ENCODE data around the gene DKK1.
"Not testable (repeated sequence)": the region's sequence is repeated elsewhere in the genome, so short reads cannot be mapped to it uniquely, and the experiment has no call there.

Gene DKK1

DNA sequence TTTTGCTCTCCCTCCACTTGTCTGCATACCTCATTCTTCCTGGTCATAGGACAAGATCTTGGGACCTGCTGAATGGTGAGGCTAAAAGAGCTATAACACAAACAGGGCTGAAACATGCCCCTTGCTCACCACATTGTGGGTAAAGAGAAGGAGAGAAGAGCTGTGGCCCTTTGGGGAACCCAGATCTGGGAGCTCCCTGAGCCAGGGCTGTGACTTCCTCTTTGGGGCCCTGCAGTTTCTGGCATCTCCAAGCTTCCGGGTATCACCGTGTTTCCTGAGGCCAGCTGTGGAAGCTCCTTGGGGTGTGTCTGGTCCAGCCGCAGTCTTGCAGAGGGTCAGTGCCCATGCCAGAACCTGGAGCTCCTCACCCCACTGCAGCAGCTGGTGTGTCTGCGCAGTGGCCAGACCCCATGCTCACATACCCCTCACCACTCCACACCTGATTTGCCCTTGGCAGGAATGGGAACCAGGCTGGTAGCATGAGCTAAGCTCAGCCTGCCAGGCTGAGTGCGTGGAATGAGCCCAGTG lies 34.0 kb downstream of the DKK1 start:
- TF ChIP-seq, protein P1, sequence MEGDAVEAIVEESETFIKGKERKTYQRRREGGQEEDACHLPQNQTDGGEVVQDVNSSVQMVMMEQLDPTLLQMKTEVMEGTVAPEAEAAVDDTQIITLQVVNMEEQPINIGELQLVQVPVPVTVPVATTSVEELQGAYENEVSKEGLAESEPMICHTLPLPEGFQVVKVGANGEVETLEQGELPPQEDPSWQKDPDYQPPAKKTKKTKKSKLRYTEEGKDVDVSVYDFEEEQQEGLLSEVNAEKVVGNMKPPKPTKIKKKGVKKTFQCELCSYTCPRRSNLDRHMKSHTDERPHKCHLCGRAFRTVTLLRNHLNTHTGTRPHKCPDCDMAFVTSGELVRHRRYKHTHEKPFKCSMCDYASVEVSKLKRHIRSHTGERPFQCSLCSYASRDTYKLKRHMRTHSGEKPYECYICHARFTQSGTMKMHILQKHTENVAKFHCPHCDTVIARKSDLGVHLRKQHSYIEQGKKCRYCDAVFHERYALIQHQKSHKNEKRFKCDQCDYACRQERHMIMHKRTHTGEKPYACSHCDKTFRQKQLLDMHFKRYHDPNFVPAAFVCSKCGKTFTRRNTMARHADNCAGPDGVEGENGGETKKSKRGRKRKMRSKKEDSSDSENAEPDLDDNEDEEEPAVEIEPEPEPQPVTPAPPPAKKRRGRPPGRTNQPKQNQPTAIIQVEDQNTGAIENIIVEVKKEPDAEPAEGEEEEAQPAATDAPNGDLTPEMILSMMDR (IDR thresholded peaks at IDR 0.05), result no peak
- TF ChIP-seq ZFX (IDR thresholded peaks at IDR 0.05; ENCODE audit: borderline replicate concordance), result no peak
- peak overlapping the region; percentile 57 for H3K27ac ChIP-seq

DNA sequence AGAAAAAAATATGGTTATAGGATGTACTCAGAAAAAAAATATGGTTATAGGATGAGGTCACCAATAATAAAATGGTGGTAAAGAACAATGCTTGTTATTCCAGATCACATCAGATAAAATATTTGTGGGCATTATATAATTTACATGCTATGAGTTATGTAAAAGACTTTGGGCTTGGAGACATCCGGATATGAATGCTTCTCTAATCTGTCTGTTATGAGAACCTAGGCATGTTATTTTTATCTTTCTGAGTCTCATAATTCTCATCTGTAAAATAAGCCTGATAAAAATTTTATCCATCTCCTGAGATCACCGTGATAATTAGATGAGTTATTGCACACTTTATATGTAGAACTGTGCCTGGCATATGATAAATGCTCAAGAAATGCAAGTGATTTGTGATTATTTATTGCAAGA lies 37.8 kb downstream of the DKK1 start:
- TF ChIP-seq ZFX (IDR thresholded peaks at IDR 0.05; ENCODE audit: borderline replicate concordance), result no peak
- TF ChIP-seq, protein P1 (IDR thresholded peaks at IDR 0.05), result no peak
- no peak overlapping the region for H3K27ac ChIP-seq

DNA sequence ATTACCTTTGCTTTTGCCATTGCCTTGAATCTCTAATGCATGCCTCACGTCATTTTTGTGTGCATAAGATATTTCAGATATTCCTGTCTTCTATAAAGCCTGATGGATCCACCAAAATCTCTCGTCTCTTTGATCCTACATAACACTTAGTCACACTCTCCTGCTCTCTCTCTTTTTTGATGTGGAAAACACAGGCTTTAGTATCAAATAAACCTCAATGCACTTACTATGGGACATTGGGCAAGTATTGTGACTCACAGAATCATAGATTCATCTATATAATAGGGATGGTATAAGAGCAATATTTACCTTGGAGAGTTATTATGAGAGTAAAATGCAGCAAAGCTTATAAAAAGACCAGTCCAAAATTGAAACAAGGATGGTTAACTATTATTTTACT lies 39.1 kb downstream of the DKK1 start:
- H3K27ac ChIP-seq, result no peak overlapping the region
- no peak for TF ChIP-seq ZFX (IDR thresholded peaks at IDR 0.05; ENCODE audit: borderline replicate concordance)
- TF ChIP-seq, protein P1 (IDR thresholded peaks at IDR 0.05), result no peak

DNA sequence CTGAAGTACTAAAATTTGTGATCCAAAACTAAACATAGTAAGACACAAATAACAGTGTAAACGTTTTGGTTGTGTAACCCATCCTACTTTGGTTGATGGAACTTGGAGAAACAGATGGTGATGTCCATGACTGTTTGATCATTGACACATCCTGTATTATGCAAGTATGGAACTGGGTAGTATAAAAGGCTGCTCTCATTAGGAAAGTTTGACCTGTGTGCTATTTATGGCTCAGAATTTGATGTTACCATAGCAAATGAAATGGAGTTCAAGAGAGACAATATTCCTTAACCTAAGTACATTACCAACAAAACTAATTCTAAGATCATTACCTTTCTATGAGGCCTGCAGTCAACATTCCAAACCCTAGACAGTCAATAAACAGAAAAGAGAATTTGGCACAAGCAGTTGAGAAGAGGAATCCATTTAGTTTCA lies 39.9 kb downstream of the DKK1 start:
- no peak overlapping the region for H3K27ac ChIP-seq

DNA sequence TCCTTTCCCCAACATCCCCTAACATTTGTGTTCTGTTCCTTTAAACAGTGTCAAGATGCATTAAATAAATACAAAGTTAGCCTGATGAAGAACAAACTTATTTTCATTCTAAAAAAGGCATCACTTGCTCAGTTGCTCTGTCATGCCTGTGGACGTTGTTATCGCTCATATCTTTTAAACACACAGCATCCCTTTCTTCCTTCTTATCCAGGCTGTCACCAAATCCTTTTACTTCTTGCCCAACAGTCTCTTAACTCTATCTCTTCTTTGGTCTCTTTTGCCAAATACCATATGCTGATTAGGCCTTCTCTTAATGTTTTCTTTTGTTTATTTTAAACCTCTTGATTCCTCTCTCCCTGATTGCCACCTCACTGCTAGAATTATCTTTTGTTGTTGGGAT lies 43.9 kb downstream of the DKK1 start:
- TF ChIP-seq, protein P1 (IDR thresholded peaks at IDR 0.05), result no peak
- TF ChIP-seq ZFX (IDR thresholded peaks at IDR 0.05; ENCODE audit: borderline replicate concordance), result no peak
- no peak overlapping the region for H3K27ac ChIP-seq

More for the DNA sequence above, 39.9 kb downstream of the DKK1 start:
- TF ChIP-seq, protein P1 (IDR thresholded peaks at IDR 0.05), result no peak
- TF ChIP-seq ZFX (IDR thresholded peaks at IDR 0.05; ENCODE audit: borderline replicate concordance), result no peak

DNA sequence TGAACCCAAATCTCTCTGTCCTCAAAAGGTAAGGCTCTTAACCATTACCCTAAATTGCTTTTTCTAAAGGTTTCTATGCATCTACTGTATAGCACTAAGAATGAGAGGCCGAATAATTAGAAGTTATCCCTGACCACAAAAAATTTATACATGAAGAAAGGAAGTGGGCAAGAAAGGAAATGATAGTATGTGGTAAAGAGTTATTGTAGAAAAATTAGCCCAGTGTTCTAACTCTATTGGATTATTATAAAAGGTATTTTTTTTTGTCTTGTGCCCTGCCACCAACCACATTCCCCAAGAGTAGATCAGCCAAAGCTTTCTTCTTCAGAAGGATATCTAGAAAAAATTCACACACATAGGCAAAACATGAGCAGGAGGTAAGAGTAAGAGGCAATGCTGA lies 45.4 kb downstream of the DKK1 start:
- TF ChIP-seq ZFX (IDR thresholded peaks at IDR 0.05; ENCODE audit: borderline replicate concordance), result no peak
- TF ChIP-seq, protein P1 (IDR thresholded peaks at IDR 0.05), result no peak
- no peak overlapping the region for H3K27ac ChIP-seq

DNA sequence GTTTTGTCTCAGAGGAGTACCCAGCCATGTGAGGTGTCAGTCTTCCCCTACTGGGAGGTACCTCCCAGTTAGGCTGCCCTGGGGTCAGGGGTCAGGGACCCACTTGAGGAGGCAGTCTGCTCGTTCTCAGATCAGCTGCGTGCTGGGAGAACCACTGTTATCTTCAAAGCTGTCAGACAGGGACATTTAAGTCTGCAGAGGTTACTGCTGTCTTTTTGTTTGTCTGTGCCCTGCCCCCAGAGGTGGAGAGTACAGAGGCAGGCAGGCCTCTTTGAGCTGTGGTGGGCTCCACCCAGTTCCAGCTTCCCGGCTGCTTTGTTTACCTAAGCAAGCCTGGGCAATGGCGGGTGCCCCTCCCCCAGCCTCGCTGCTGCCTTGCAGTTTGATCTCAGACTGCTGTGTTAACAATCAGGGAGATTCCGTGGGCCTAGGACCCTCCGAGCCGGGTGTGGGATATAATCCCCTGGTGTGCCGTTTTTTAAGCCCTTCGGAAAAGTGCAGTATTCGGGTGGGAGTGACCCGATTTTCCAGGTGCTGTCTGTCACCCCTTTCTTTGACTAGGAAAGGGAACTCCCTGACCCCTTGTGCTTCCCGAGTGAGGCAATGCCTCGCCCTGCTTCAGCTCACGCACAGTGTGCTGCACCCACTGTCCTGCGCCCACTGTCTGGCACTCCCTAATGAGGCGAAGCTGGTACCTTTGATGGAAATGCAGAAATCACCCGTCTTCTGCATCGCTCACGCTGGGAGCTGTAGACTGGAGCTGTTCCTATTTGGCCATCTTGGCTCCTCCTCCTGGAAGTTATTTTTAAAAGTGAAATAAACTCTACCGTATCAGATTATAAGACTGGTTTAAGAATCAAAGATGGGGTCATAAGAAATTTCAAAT lies 51.7 kb downstream of the DKK1 start:
- not testable (repeated sequence) for H3K27ac ChIP-seq

Data from 22Rv1 (cell line).